ENCODE results near the gene USHBP1.

DNA sequence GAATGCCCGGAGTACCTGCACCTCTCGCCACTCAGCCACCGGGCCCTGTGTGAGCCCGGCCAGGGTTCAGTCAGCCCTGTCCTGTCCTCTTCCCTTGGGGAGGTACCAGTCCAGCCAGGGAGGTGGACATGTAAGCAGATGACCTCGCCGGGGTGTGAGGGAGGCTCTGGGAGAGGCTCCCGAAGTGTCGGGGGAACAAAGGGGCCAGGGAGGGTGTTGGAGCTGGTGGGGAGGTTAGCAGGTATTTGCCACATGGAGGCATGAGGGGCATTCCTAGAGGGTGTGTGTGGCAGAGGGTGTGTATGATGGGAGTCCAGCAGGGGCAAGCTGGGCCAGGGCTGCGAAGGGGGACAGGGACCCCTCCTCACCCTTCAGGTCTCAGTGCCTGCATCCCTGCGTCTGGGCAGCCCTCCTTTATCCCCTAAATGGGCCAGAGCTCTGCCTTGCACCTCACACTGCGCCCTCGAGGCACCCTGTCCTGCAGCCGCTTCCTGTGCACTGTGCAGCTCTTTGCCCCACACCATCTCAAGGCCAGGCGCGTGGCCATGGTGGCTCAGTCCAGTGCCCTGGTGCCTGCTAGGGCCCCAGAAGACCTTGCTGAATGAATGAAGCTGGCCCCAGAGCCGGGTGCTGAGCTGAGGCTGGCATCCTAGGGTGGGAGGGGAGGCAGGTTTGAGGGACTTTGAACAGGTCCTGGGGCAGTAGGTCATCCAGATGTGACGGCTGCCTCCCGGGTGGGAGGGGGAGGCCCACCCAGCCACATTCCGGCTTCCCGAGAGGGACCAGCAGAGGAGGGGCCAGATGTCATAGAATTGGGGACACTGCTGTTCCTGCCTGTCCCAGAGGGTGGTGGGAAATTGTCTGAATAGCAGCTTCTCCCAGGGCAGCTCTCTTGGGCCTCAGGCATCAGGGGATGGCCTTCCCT, 47.9 kb upstream of the USHBP1 start:
- TF ChIP-seq POLR2A (IDR thresholded peaks at IDR 0.05): no peak
- TF ChIP-seq, protein P1, sequence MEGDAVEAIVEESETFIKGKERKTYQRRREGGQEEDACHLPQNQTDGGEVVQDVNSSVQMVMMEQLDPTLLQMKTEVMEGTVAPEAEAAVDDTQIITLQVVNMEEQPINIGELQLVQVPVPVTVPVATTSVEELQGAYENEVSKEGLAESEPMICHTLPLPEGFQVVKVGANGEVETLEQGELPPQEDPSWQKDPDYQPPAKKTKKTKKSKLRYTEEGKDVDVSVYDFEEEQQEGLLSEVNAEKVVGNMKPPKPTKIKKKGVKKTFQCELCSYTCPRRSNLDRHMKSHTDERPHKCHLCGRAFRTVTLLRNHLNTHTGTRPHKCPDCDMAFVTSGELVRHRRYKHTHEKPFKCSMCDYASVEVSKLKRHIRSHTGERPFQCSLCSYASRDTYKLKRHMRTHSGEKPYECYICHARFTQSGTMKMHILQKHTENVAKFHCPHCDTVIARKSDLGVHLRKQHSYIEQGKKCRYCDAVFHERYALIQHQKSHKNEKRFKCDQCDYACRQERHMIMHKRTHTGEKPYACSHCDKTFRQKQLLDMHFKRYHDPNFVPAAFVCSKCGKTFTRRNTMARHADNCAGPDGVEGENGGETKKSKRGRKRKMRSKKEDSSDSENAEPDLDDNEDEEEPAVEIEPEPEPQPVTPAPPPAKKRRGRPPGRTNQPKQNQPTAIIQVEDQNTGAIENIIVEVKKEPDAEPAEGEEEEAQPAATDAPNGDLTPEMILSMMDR (IDR thresholded peaks at IDR 0.05): no peak

All from right lobe of liver (tissue), 4 donors.